Lung microvascular endothelial cell (primary cell): Measurements from ENCODE around the gene MICALL2. TPM values are rescaled to one million over a fixed set of nuclear protein-coding genes. Genes with fewer than 3 reads are reported as not detected.

Experiments used
- DNase-seq, 2 donors: peaks; one replicate each; pipeline versions ENCODE4 v3.0.0 to v3.0.0-alpha.2; 2010; ENCODE audit warnings: low read depth in 2 of 2
- total RNA-seq: library from RNA; depleted of rRNA; stranded (reverse); fragments of >200 nt; gene quantifications from 2 replicates; pipeline ENCODE4 v1.2.1, GENCODE V29; 2014

The MICALL2 gene
- total RNA-seq, 1 donor from 2014 or later, result 8.9 TPM

DNA sequence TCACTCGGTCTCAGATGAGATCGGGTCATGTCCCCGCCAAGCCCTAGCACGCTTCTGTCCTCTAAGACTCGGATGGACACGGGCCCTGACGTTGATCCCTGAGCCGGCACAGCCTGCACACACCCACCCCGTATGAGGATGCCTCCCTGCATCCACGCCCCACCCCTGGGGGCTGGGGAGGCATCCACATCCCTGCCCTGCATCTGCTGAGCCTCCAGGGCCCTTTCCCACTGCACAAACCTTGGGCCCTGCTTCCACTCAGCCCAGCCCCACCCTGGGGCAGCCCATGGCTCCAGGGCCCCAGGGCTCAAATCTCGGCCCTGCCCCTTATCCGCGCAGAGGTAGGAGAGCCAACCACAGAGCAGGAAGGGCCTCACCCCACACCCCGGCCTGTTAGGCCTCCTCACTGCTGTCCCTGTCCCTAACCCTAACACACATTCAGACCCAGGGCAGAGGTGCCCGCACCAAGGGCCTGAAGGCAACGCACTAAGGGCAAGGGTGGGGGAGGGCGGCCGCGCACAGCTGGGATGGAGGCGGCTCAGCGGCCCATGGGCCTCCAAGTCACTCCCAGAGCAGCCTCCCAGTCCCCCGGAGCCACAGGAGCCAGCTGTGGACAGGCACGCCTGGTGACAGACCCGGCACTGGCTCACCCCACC is 9.5 kb upstream of the MICALL2 start:
- no peak for DNase-seq

DNA sequence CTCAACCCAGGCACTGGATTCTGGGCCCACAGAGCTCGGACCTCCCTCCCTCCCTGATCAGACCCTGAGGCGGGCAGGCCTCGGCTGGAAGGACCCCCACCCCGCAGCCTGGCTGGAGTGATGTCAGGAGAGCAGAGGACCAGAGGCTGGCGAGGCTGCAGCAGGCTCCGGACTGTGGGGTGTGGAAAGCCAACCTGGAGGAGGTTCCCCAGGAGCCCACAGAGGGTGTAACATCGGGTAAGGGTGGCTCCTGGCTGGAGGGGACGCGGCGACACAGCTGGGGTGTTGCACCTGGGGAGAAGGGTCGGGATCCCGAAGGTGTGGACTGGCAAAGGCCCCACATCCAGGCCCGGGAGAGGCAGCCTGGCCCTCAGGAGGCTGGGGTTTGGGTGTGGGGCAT is 8.9 kb upstream of the MICALL2 start:
- DNase-seq, result no peak

DNA sequence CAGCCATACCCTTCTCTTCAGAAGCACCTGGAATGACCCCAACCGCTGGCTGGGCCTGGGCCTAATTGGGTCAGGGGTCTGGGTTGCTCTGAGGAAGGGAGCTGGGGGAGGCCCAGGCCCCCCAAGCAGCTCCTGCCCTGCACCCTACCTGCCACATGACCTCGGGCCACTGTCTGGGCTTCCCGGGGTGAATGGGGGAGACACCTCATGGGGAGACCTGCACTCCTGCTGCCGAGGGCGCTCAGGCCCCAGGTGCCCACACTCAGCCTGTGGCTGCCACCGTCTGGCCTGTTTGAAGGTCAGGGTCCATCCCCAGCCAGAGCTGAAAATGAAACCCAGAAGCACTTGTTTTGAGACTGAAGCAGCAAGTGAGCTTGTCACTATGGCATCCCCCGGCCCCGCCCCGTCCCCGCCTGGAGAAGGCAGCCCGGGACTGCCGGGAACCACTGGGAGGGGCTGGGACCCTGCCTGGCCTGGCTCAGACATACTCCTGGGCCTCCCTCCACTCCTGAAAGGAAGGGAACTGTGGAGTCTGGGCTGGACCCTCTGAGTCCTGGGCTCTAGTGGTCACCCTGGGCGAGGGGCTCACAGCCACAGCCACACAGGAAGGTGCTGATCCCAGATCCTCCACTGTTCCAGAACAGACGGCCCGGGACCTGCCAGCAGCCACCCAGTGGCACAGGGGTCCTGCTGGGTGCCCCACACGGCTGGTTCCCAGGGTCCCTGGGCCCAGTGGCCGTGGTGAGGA is 7.4 kb upstream of the MICALL2 start:
- DNase-seq, result peak; percentile 48 to 65

DNA sequence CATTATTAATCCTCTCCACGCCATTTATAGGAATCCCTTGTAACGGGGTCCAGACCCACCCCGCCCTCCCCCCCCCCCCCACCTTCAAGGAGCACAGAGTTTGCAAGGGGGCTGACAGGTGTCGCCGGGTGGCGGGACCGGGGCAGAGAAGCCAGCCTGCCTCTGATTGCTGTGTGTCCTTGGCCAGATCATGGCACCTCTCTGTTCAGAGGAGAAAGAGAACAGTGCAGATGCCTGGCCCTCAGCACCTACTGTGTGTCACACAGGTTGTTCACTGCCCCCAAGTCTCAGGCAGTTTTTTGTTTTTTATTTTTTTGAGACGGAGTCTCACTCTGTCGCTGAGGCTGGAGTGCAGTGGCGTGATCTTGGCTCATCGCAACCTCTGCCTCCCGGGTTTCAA is 5.4 kb upstream of the MICALL2 start:
- no peak for DNase-seq

DNA sequence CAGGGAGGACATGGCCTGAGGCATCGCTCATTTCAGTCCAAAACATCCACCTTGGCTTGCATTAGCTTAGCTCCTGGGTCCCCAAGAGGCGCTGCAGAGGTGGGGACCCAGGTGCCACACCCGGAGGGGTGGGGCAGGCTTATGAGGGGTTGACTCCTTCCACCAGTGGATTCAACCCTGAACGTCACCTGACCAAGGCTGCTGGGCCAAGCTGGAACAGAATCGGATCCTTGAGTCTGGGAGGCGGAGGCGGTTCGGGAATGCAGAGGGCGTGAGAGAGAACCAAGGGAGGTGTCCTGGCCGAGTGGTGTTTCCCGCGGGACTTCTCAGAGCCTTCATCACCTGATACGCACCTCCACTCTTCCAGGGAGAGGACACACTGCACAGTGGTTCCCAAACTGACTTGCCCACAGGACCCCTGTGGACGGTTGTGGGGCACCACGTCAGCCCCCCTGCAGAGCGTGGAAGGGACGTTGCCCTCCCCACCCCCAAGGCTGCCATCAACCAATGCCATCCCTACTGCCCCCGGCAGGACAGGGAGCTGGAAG is 4.5 kb upstream of the MICALL2 start:
- DNase-seq, result no peak

DNA sequence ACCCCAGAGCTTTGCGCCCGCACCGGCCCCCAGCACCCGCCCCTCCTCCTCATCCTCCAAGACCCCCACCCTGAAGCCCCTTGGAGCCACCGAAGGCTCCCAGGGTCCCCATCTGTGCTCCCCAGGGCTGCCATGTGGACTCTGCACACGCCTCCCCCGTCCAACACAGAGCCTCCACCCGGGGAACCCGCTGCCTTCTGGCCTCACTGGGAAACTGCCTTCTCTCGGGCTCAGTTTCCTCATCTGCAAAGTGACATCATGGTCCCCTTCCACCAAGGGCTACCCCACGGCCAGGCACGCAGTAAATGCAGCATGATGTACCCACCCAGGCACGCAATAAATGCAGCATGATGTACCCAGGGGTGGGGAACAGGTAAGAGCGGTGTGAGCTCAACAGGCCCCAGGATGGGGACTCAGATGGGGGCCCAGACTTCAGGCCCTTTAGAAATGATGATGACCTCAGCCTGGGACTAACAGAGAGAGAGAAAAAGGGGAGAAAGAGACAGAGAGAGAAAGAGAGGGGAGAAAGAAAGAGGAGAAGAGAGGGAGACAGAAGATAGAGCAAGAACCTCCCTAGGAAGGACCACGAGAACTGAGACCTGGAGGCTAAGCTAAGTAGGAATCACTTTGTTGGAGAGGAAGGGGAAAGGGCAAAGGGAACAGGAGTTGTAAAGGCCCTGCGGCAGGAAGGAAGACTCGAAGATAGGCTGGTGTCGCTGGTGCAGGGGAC is 2.5 kb upstream of the MICALL2 start:
- no peak for DNase-seq

DNA sequence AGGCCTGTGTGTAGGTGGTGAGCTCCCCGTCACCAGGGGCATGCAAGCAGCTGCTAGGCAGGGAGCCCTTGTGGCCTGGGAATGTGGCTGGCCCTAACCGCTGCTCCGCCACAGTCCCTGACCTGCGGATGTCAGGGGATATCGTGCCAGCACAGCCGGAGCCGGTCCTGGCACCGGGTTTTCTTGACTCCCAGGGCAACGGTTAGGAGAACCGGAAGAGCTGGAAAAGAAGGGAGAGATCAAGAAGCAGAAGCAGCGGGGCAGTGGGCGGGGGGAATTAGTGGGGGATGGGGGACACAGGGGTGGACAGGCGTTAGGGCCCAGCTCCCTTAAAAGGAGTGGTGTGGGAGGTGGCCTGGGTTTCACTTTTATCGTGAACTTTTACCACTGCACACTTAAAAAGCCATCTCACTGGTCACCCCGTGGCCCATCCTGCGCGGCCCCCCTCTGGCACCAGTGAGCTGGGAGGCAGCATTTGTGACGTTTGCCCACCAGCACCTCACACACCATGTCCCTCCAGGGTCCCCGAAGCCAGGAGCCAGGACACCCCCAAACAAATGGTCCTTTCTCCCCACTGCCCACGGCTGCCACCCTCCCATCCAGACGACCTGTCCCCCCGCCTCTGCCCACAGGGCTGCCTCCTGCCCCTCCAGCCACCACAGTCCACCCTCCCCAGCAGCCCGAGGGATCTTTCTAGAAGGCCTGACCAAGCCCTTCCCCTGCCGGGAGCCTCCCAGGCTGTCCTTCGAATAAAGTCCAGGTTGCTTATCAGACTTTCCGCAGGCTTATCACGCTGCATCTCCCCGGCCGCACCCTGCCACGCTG is 1.8 kb upstream of the MICALL2 start:
- peak; percentile 44 to 75 for DNase-seq

GRCh38 chr7:1459920-1460820 is 900 bp upstream of the MICALL2 start:
- peak; percentile 20 to 29 for DNase-seq

- peak; percentile 99 for DNase-seq
Measured at GRCh38 chr7:1459512-1459892, 232 bp upstream of the MICALL2 start.

DNA sequence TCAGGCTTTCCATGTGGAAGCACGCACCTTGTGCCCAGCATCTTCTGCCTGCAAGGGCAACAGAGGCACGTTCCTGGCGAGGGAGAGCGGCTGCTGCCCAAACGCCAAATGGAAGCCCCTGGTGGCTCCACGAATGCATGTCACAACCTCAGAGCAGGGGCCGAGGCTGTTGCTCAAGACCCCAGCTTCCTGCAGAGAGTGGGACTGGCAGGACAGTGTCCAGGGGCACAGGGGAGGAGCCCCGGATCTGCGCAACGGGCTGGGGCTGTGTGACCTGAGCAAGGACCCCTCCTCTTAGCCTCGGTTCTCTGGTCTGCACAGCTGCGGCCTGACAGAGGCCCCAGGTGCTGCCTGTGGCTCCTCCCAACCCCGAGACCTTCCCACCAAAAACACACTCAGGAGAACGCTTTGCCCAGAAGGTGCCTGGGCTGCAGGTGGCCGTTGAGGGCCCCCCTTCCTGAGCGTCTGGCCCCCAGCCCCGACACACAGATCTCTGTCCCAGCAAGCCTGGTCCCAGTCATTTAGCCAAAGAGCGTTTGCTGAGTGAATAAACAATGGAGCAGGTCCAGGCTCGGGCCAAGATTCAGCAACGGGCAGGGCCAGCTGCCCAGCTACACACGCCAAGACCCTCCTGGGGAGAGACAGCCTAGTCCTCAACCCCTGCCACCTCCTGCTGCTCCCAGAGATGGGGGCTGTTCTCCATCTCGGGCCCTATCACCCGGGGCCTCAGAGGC is 1.2 kb downstream of the MICALL2 start:
- peak in 1 of 2 donors; percentile 32 for DNase-seq

- DNase-seq, result no peak
Measured at GRCh38 chr7:1457059-1457948, 2.0 kb downstream of the MICALL2 start.

DNA sequence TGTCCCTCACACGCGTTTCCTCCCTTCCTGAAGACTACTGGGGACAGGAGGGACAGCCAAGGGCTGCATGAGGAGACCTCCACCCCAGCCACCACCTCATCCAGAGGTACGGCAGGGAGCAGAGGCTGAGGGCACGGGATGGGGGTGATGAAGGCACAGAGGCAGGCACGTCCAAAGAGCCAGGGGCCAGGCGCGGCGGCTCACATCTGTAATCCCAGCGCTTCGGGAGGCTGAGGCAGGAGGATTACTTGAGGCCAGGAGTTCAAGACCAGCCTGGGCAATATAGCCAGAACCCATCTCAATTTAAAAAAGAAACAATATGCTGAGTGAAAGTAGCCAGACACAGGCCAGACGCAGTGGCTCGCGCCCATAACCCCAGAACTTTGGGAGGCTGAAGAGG is 3.3 kb downstream of the MICALL2 start:
- no peak for DNase-seq

- DNase-seq, result peak; percentile 31 to 49
Measured at GRCh38 chr7:1455241-1455939, 3.9 kb downstream of the MICALL2 start.

GRCh38 chr7:1454542-1454941 is 4.7 kb downstream of the MICALL2 start:
- peak in 1 of 2 donors; percentile 21 for DNase-seq

DNA sequence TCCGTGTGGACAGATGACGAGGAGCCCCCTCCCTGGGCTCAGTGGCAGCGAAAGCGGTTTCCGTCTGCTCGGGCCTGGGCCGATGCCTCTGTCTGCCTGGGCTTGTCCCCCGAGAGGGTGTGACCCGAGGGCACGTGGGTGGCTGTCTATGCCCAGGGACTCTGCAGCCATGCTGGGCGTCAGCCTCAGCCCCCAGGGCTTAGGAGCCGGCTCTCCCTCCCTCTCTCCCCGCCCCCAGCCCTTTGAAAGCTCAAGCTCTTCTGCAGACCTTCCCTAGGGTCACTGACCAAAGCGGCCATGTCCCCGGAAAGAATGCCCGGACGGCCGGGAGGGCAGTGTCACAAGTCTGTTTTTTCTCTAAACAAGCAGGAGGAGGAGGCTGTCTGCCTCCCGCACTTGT is 7.1 kb downstream of the MICALL2 start:
- no peak for DNase-seq

- DNase-seq, result no peak
Measured at GRCh38 chr7:1450987-1451386, 8.3 kb downstream of the MICALL2 start.

DNA sequence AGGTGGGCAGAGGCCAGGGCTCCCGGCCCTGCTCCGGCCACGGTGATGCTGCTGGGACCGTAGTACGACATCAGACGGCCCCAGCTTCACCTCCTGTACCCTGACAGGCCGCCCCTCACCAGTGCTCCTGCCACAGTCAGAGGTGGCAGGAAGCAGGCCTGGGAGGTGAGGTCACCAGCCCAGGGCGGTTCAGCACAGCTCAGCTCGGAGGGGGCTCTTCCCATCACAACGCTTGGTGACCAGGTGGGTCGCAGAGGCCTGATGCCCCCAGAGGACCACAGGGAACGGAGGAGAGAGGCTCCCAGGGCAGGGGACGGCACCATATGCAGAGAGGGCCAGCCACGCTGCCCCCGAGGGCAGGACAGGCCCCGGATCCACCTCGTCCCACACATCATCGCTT is 8.8 kb downstream of the MICALL2 start:
- no peak for DNase-seq

DNA sequence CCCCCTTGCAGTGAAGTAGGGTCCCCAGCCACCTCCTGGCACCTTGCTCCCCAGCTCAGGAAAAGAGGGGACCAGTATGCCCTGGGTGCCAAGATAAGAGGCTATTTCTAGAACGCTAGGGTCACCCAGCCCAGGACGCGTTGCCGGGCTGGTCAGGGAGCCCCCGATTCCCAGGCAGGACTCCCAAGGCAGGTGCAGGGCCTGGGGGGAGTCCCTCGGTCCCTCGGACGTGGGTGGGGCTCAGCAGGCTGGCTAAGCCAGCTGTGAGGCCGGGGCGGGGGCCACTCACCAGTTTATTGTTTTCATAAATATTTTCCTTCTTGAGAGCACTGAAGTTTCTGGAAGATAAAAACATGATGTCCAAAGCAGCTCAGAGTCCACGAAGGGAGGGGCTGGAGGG is 9.3 kb downstream of the MICALL2 start:
- no peak for DNase-seq
